HUES48 (cell line): ENCODE data around the gene CLEC16A.
A peak's percentile ranks its signal among the peaks of the same experiment; 100 is the strongest.

ENCODE experiments used
- H3K27ac ChIP-seq: one replicate; pipeline ENCODE4 v1.7.0; 2013; ENCODE audit warnings: low read depth, low read length, inconsistent platforms
- H3K27me3 ChIP-seq: 2 replicates; pipeline ENCODE4 v1.6.1; 2013; ENCODE audit warnings: mild to moderate bottlenecking, low read length; ENCODE audit not compliant: control insufficient read depth, insufficient read depth
- H3K36me3 ChIP-seq: 2 replicates; pipeline ENCODE4 v1.6.1; 2013; ENCODE audit warnings: low read length; ENCODE audit not compliant: control insufficient read depth, insufficient read depth
- H3K4me1 ChIP-seq: 2 replicates; pipeline ENCODE4 v1.6.1; 2013; ENCODE audit warnings: mild to moderate bottlenecking, low read length; ENCODE audit not compliant: control insufficient read depth, insufficient read depth
- H3K4me3 ChIP-seq: 2 replicates; pipeline ENCODE4 v1.5.1; 2013; ENCODE audit warnings: mild to moderate bottlenecking, low read depth, low read length
- H3K9ac ChIP-seq: 2 replicates; pipeline ENCODE4 v1.6.1; 2013; ENCODE audit warnings: mild to moderate bottlenecking, low read depth, low read length, moderate library complexity
- H3K9me3 ChIP-seq: 2 replicates; pipeline ENCODE4 v1.6.1; 2013; ENCODE audit warnings: low read length; ENCODE audit not compliant: control insufficient read depth, insufficient read depth

The CLEC16A gene

GRCh38 chr16:11047939-11048800, 103.8 kb downstream of the CLEC16A start:
- no peak overlapping the region for H3K9ac ChIP-seq
- H3K9me3 ChIP-seq = no peaks in the 10 kb centered on the region
- H3K27ac ChIP-seq = no peak overlapping the region
- peaks cover 18% of the 10 kb centered on the region for H3K4me1 ChIP-seq
- H3K27me3 ChIP-seq = no peaks in the 10 kb centered on the region
- peaks cover 9% of the 10 kb centered on the region for H3K36me3 ChIP-seq
- no peak overlapping the region for H3K4me3 ChIP-seq

- H3K36me3 ChIP-seq = 0 out of 2 replicates have a peak, but pooled peaks cover 3% of the 10 kb centered on the region
- H3K27me3 ChIP-seq = no peaks in the 10 kb centered on the region
These were observed 105.2 kb downstream of the CLEC16A start for GRCh38 chr16:11049396-11050059.

GRCh38 chr16:11050536-11050935, 106.2 kb downstream of the CLEC16A start:
- no peak overlapping the region for H3K27ac ChIP-seq
- H3K4me1 ChIP-seq = peaks cover 18% of the 10 kb centered on the region
- 0 out of 2 replicates have a peak, but pooled peaks cover 3% of the 10 kb centered on the region for H3K36me3 ChIP-seq
- H3K9ac ChIP-seq = no peak overlapping the region
- H3K27me3 ChIP-seq = no peaks in the 10 kb centered on the region
- H3K4me3 ChIP-seq = no peak overlapping the region
- H3K9me3 ChIP-seq = no peaks in the 10 kb centered on the region

More at GRCh38 chr16:11049396-11050059, 105.2 kb downstream of the CLEC16A start:
- H3K9me3 ChIP-seq = no peaks in the 10 kb centered on the region
- peaks cover 18% of the 10 kb centered on the region for H3K4me1 ChIP-seq
- H3K4me3 ChIP-seq = no peak overlapping the region
- H3K9ac ChIP-seq = no peak overlapping the region
- H3K27ac ChIP-seq = peak overlapping the region; percentile 16

DNA sequence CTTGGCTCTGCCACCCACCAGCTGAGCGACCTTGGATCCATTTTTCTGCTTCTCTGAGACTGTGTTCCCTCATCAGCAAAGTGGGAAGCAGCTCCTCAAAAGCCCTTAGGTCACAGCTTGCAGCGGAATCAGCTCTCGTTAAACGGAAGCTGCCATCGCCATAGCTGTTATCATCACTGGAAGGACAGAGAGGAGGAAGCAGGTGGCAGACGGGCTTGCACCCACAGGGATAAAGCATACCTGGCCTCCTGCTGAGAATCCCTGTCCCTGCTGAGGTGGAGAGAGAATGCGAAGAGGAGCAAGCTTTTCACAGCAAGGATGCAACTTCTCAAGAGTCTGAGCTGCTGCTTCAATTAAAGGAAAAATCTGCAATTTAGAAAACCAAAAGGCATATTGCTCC, 106.6 kb downstream of the CLEC16A start:
- no peak overlapping the region for H3K9ac ChIP-seq
- H3K36me3 ChIP-seq = 0 out of 2 replicates have a peak, but pooled peaks cover 3% of the 10 kb centered on the region
- no peak overlapping the region for H3K4me3 ChIP-seq
- H3K9me3 ChIP-seq = no peaks in the 10 kb centered on the region
- peak overlapping the region; percentile 4 for H3K27ac ChIP-seq
- no peaks in the 10 kb centered on the region for H3K27me3 ChIP-seq
- peaks cover 18% of the 10 kb centered on the region for H3K4me1 ChIP-seq

DNA sequence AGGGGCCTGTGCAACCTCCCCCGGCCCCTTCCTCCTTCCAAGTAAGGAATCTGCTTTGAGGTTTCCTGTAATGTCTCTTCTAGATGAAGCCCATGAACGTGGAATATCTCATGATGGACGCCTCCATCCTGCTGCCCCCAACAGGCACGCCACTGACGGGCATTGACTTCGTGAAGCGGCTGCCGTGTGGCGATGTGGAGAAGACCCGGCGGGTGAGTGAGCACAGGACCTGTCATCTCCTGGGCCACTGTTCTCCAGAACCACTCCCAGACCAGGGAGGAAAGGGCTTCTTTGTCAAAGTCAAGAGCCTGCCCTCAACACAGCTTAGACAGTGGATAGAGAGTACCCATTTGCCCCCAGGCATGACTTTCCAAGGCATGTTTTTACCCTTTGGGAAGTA, 107.1 kb downstream of the CLEC16A start:
- H3K9ac ChIP-seq = no peak overlapping the region
- no peak overlapping the region for H3K4me3 ChIP-seq
- peaks cover 16% of the 10 kb centered on the region for H3K4me1 ChIP-seq
- 0 out of 2 replicates have a peak, but pooled peaks cover 3% of the 10 kb centered on the region for H3K36me3 ChIP-seq
- H3K27ac ChIP-seq = no peak overlapping the region
- no peaks in the 10 kb centered on the region for H3K27me3 ChIP-seq
- no peaks in the 10 kb centered on the region for H3K9me3 ChIP-seq

DNA sequence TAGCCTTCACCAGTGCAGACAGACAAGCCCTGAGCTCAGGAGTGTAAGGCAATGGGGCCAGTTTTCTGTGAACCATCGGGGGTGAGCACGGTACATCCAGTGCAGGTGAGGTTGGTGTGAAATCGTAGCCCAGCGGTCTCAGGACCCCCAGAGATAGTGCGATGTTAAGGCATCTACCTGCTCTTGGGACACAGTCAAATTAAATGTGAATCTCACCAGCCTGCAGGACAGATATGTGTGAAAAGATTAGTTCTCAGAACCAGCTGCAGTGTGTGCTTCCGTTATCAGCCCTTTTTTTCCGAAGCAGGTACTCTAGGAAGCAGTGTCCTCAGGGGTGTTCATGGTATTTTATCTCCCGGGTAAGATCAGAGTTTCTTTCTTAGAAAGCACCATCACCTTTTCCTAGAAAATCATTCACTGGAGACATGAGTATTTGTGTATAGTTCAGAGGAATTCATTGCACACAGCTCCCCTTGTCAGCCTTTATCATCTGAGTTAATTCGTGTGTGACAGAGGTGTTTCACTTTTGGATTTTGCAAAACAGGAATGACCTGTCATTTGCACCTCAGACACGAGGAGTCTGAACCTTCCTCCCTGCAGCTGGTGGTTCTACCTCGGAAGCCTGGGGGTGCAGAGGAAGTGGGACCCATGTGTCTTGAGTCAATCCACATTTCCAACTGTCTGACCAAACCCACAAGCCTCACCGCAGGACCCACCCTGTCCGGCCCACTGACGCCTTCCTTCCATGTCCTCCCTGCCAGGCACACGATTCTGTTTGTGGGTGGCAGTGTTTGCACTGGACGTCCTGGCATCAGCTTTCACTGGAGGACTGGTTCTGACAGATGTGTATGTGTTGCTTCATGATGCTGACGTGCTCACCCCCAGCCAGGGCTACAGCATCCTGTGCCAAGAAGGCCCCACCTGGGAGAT, 107.8 kb downstream of the CLEC16A start:
- peaks cover 14% of the 10 kb centered on the region for H3K4me1 ChIP-seq
- H3K27ac ChIP-seq = no peak overlapping the region
- H3K9ac ChIP-seq = no peak overlapping the region
- H3K27me3 ChIP-seq = no peaks in the 10 kb centered on the region
- no peaks in the 10 kb centered on the region for H3K9me3 ChIP-seq
- H3K4me3 ChIP-seq = no peak overlapping the region
- H3K36me3 ChIP-seq = 0 out of 2 replicates have a peak, but pooled peaks cover 3% of the 10 kb centered on the region

DNA sequence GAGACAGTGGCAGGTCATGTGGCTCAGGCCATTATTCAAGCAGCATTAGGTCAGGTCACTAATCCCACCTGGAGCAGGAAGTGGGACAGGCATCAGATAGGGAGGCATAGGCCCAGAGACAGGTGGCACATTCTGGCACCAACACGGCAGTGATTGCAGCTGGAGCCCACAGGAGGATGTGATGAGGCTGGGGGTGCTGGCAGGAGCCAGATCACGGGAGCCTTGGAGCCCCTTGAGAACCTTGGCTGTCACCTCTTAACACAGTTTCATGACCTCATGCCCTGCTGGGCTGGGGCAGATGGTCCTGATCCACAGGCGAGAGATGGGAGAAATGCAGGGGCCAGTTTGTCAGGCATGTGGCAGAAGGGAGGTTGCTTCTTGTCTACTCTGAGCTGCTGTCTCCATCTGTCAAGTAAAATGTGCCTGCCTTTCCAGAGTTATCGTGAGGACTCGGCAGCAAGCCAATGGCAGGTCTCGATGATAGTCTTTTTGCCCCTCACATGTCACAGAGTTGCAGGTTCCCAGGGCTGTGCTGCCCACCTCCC, 109.6 kb downstream of the CLEC16A start:
- H3K27me3 ChIP-seq = no peaks in the 10 kb centered on the region
- H3K27ac ChIP-seq = no peak overlapping the region
- H3K4me3 ChIP-seq = no peak overlapping the region
- no peak overlapping the region for H3K9ac ChIP-seq
- peaks cover 14% of the 10 kb centered on the region for H3K4me1 ChIP-seq
- no peaks in the 10 kb centered on the region for H3K36me3 ChIP-seq
- no peaks in the 10 kb centered on the region for H3K9me3 ChIP-seq

DNA sequence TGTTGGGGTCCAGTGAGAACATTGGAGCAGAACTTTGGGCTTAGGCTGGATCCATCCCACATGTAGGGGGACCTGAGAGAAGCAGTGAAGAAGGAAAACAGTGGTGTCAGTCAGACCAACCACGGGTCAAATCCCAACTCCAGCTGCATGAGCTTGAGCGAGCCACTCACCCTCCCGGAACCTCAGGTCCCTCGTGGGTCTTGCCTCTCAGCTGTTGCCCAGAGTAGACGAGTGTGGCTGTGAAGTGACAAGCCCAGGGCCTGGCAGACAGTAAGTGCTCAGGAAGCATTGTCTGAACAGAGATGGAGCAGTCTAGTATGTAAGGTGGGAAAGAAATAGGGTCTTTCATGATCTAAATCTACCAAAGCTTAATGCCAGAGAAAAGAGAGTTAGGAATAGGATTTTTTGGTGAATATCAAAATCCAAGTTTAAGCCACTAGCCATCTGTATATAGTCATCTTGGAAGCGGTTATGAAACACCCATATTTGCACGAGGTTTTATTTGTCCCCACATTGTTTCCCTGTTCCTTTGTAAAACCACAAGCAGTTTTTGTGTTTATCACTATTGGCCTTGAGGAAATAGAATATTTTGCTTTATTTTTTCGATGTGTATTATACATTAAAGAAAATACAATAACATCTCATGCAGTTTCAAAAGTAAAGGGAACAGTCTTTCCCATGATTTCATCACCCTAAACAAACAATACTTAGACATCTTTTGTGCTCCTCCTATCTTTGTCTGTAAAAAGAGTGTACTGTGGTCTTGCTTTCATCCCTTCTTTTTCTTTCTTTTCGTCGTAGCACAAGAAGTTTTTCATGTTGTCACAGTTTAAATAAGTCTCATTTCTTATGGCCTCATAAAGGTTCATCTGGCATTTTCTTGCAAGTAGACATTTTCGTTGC, 112.0 kb downstream of the CLEC16A start:
- Histone ChIP-seq H3K9ac (no peak overlapping the region), H3K36me3 (0 out of 2 replicates have a peak, but pooled peaks cover under 1% of the 10 kb centered on the region), H3K4me1 (0 out of 2 replicates have a peak, but pooled peaks cover 2% of the 10 kb centered on the region), H3K9me3 (no peaks in the 10 kb centered on the region), H3K27ac (no peak overlapping the region), H3K4me3 (no peak overlapping the region), H3K27me3 (no peaks in the 10 kb centered on the region)

DNA sequence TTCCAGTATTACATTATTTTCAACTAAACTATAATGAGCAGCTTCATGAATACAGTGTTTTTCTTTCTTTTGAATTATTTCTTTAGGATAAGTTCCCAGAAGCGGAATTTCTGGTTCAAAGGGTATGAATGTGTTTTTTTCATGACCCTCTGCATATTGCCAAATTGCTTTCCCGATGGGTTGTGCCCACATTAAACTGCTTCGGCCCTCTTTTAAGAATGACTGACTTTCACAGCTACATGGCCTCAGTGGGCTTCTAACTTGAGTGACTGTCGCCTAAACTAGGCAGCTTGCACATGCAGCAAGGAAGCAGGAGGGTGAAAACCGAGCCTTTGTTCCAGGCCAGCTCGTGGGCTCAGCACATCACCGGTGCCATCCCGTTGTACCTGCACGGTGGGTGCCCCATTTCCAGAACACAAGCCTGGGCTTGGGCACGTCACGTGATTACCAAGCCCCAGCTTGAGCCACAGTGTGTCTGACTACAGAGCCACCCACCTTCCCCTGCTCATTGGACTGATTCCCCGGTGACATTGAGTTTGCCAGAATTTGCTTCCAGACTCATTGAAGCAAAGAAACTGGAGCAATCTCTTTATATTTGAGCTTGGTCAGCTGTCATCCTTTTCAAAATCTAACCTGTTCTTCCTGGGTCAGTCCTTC, 112.8 kb downstream of the CLEC16A start:
- no peak overlapping the region for H3K4me3 ChIP-seq
- H3K9me3 ChIP-seq = no peaks in the 10 kb centered on the region
- no peak overlapping the region for H3K27ac ChIP-seq
- H3K27me3 ChIP-seq = no peaks in the 10 kb centered on the region
- no peaks in the 10 kb centered on the region for H3K4me1 ChIP-seq
- H3K9ac ChIP-seq = no peak overlapping the region
- peaks cover 5% of the 10 kb centered on the region; the same call in 1 of the 2 replicates for H3K36me3 ChIP-seq
